ENCODE measurements around the gene RPH3AL.

- TF ChIP-seq ZNF24 (IDR thresholded peaks at IDR 0.05): no peak
- TF ChIP-seq NFIC (IDR thresholded peaks at IDR 0.05; ENCODE audit: low read depth, low read length): no peak
- no peak for TF ChIP-seq ATF3 (IDR thresholded peaks at IDR 0.05; ENCODE audit: borderline replicate concordance, extremely low read depth, low read depth, low read length)
- no peak for TF ChIP-seq TAF1 (IDR thresholded peaks at IDR 0.05; ENCODE audit: borderline replicate concordance, low read depth, low read length)
- TF ChIP-seq MTA2 (IDR thresholded peaks at IDR 0.05; ENCODE audit: low read depth): no peak
Observed at GRCh38 chr17:179781-180380, 172.7 kb downstream of the RPH3AL start.
